ENCODE data around the gene LMBRD2.
A peak's percentile ranks its signal among the peaks of the same experiment; 100 is the strongest.

Gene LMBRD2

DNA sequence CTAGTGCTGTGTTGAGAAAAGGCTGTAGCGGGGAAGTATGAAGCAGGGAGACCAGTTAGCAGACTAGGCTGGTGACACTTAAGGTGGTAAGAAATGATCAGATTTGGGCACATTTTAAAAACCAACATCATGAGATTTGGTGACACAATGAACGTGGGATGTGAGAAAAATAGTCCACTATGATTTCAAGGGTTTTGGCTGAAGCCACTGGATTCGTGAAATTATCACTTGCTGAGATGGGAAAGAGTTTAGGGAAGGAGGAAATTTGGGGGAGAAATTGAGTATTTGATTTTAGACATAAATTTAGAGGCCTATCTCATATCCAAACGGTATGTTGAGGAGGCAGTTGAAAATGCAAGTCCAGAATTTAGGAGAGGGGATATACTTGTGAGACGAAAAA, 23.4 kb upstream of the LMBRD2 start:
- no peak overlapping the region for H3K4me3 Mint-ChIP-seq
- ATAC-seq (replicated peaks), result no peak
- peaks cover 2 to 11% of the 10 kb centered on the region in 2 donors for H3K4me1 Mint-ChIP-seq (ENCODE audit: low read depth in 2 of 2)
- peaks cover 41% of the 10 kb centered on the region for H3K36me3 Mint-ChIP-seq (ENCODE audit: insufficient read depth)
- no peaks in the 10 kb centered on the region for H3K27me3 Mint-ChIP-seq
- no peak for DNase-seq
- no peaks in the 10 kb centered on the region for H3K9me3 Mint-ChIP-seq
- H3K27ac Mint-ChIP-seq, result no peak overlapping the region

DNA sequence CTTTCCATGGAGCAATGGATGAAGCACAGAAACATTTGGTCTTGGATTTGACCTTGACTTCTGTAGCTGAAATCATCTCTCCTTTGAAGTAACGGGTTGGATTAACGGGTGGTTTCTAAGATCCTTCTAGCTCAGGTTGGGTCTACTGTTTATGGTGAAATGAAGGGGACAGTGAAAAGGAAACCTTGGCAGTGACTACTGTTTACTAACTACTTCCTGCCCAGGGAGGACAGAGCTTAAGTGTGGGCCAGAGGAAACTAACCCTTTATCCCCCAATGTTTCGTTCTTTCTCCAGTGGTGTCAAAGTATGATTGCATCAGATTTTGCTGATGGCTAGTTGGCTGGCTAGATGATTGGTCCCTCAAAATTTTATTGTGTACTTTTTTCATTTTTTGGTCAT, 22.4 kb upstream of the LMBRD2 start:
- peak overlapping the region in 1 of 2 donors; percentile 6 for H3K27ac Mint-ChIP-seq
- DNase-seq, result no peak
- no peaks in the 10 kb centered on the region for H3K9me3 Mint-ChIP-seq

DNA sequence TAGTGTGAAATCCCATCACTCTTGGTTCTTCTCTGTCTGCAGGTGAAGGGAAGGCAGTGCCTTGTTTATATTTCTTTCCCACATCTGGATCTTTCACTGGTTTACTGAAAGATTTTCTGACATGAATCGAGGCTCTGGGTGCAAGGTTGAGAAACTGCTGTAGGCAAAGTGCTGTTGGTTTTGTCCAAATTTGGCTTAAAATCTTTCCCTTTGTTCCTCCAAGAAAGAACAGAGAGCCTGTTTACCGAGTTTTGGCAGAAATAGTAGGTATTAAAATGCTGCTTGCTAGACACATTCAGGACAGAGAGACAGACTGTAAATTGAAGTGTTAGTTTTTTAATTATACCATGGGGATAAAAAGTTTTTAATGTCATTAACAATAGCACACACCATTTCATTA, 21.7 kb upstream of the LMBRD2 start:
- DNase-seq, result no peak
- Mint-ChIP-seq H3K27ac (no peak overlapping the region), H3K4me3 (no peak overlapping the region), H3K27me3 (no peaks in the 10 kb centered on the region), H3K36me3 (ENCODE audit: insufficient read depth) (peaks cover 42% of the 10 kb centered on the region), H3K9me3 (no peaks in the 10 kb centered on the region), H3K4me1 (ENCODE audit: low read depth in 2 of 2) (peaks cover 5 to 11% of the 10 kb centered on the region in 2 donors)
- no peak for ATAC-seq (replicated peaks)

More for the DNA sequence above, 22.4 kb upstream of the LMBRD2 start:
- H3K36me3 Mint-ChIP-seq (ENCODE audit: insufficient read depth), result peaks cover 42% of the 10 kb centered on the region
- H3K4me1 Mint-ChIP-seq (ENCODE audit: low read depth in 2 of 2), result peaks cover 2 to 11% of the 10 kb centered on the region in 2 donors
- no peaks in the 10 kb centered on the region for H3K27me3 Mint-ChIP-seq
- H3K4me3 Mint-ChIP-seq, result no peak overlapping the region
- no peak for ATAC-seq (replicated peaks)

DNA sequence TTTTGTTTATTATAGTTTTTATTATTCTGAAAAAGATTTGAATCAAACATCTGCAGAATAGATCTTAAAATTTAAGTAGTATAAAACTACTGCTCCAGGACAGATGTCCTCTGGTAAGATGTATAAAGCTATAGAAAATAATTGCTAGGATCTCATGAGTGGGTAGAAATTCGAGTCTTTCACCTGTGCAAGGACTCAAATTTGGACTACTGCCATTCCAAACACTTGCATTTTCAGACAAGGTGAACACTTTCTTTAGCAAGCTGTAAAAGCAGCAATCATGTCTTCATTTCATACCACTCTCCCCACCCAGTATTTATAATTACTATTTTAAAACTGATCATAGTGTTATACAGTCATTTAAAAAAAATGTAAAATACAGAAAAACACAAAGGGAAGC, 20.9 kb upstream of the LMBRD2 start:
- Mint-ChIP-seq H3K36me3 (ENCODE audit: insufficient read depth) (peaks cover 46% of the 10 kb centered on the region), H3K27ac (no peak overlapping the region)

DNA sequence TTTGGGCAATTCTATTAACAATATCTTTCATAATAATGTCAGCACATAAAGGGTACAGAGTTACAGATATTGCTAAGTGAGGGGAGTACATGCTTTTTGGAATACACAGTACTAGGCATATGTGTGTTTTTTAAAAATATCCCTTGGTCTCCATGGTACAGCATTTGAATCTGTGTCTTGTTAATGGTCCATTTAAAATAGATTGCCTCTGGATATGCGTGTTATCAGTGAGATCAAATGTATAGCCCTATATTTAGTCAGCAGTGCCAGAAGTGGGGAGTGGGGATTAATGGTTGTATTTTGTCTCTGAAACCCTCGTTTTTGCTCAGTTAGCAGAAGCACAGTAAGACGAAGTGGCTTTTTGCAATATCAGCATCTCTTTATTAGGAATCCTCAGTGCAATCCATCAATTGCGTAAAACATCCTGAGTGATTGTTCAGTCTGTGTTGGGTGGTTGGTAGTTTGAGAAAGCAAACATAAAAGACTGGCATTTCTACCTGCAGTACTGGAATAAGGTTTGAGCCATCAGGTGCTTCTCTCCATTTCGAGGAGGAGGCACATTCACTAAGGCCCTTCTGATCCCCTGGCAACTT, 19.2 kb upstream of the LMBRD2 start:
- Mint-ChIP-seq H3K4me3 (no peak overlapping the region), H3K27ac (no peak overlapping the region), H3K9me3 (no peaks in the 10 kb centered on the region), H3K4me1 (ENCODE audit: low read depth in 2 of 2) (peaks cover 3 to 6% of the 10 kb centered on the region in 2 donors), H3K27me3 (no peaks in the 10 kb centered on the region), H3K36me3 (ENCODE audit: insufficient read depth) (peaks cover 55% of the 10 kb centered on the region)
- ATAC-seq (replicated peaks) (no peak), DNase-seq (no peak)

More for the DNA sequence above, 20.9 kb upstream of the LMBRD2 start:
- Mint-ChIP-seq H3K27me3 (no peaks in the 10 kb centered on the region), H3K9me3 (no peaks in the 10 kb centered on the region), H3K4me3 (no peak overlapping the region), H3K4me1 (ENCODE audit: low read depth in 2 of 2) (peaks cover 5 to 11% of the 10 kb centered on the region in 2 donors)
- DNase-seq (no peak), ATAC-seq (replicated peaks) (no peak)

DNA sequence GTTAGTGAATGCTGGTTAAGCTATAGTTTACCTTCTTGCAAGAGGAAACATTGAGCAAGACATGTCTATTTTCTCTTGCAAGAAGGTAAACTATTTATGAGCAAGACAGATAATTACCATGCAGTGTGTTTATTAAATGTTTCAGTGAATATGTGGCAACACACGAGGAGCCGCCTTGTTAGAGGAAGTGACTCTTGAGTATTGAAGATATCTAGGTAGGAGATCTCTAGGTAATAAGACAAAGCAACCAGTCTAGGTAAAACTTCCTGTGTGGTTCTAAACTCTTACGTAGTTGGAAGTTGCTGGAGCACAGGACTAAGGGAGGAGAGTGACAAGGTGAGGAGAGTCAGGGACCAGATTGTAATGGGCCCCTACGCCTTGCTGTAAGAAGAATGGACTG, 17.1 kb upstream of the LMBRD2 start:
- peaks cover 3 to 7% of the 10 kb centered on the region in 2 donors for H3K4me1 Mint-ChIP-seq (ENCODE audit: low read depth in 2 of 2)
- H3K9me3 Mint-ChIP-seq, result no peaks in the 10 kb centered on the region
- ATAC-seq (replicated peaks) (no peak), DNase-seq (no peak)
- H3K27ac Mint-ChIP-seq, result peak overlapping the region in 1 of 2 donors; percentile 49
- no peak overlapping the region for H3K4me3 Mint-ChIP-seq
- H3K27me3 Mint-ChIP-seq, result no peaks in the 10 kb centered on the region
- H3K36me3 Mint-ChIP-seq (ENCODE audit: insufficient read depth), result peaks cover 50% of the 10 kb centered on the region

DNA sequence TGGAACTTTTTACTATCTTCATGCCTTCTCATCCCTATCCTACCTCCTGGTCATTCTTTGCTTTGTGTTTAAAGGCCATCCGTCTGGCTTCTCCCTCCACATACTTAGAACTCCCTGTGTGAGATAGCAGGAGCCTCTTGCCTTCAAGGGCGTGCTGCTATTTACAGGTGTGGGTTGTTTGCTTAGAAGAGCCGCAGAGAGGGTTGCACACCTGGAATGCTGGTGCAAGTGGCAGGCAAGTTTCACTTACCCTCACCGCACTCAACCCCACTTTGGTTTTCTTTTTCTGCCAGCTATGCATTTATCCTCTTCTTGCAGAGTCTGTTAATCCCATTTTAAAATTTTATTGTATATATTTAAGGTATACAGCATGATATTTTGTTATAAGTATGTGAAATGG, 12.8 kb upstream of the LMBRD2 start:
- ATAC-seq (replicated peaks) (no peak), DNase-seq (no peak)
- Mint-ChIP-seq H3K4me1 (ENCODE audit: low read depth in 2 of 2) (peaks cover 13 to 17% of the 10 kb centered on the region in 2 donors), H3K36me3 (ENCODE audit: insufficient read depth) (peaks cover 36% of the 10 kb centered on the region), H3K9me3 (no peaks in the 10 kb centered on the region), H3K27me3 (no peaks in the 10 kb centered on the region), H3K27ac (peak overlapping the region in 1 of 2 donors; percentile 67), H3K4me3 (no peak overlapping the region)

DNA sequence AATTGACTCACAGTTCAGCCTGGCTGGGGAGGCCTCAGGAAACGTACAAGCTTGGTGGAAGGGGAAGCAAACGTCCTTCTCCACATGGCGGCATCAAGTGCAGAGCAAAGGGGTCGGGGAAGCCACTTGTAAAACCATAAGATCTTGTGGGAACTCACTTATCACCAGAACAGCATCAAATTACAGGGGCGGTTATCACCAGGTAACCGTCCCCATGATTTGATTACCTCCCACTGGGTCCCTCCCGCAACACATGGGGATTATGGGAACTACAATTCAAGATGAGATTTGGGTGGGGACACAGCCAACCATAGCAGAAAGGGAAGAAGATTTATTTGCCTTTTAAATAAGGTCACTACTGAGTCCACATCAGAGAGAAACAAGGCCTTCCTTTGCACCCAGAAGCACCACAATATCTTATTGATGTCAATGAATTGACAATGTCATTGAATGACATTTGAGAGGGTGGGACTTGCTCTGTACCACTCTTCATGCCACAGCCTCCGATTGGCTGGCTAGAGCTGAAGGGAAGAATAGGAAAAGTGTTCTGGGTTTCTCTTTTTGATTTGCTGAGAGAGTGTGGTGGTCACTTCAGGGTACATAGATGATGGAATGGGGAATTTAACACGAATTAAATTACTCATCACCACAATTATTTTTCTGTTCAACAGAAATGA, 11.3 kb upstream of the LMBRD2 start:
- Mint-ChIP-seq H3K36me3 (ENCODE audit: insufficient read depth) (peaks cover 24% of the 10 kb centered on the region), H3K27ac (peak overlapping the region in 1 of 2 donors; percentile 65), H3K27me3 (no peaks in the 10 kb centered on the region), H3K9me3 (no peaks in the 10 kb centered on the region), H3K4me1 (ENCODE audit: low read depth in 2 of 2) (peaks cover 18 to 26% of the 10 kb centered on the region in 2 donors), H3K4me3 (no peak overlapping the region)
- no peak for ATAC-seq (replicated peaks)
- DNase-seq, result no peak

DNA sequence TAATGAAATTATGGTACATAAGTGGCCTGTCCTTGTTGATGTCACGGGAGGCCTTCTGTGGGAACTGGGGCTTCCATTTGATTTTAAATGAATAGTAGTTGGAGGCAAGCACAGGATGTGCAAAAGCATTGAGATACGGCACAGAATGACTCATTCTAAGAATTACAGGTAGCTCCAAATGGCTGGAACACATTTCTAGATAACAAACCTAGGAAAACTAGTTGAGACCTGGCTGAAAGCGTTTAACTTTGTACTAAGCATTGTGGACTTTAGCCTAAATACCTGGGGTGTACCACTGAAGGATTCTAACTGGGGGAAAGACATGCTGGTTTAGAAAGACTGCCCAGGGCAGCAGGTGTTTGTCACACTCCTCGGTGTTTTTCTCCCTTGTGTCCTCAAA, 9.7 kb upstream of the LMBRD2 start:
- peaks cover 19% of the 10 kb centered on the region for H3K36me3 Mint-ChIP-seq (ENCODE audit: insufficient read depth)
- peak overlapping the region in 1 of 2 donors; percentile 35 for H3K27ac Mint-ChIP-seq
- DNase-seq (no peak), ATAC-seq (replicated peaks) (no peak)
- H3K27me3 Mint-ChIP-seq, result no peaks in the 10 kb centered on the region
- H3K4me1 Mint-ChIP-seq (ENCODE audit: low read depth in 2 of 2), result peaks cover 17 to 32% of the 10 kb centered on the region in 2 donors
- no peak overlapping the region for H3K4me3 Mint-ChIP-seq
- no peaks in the 10 kb centered on the region for H3K9me3 Mint-ChIP-seq

DNA sequence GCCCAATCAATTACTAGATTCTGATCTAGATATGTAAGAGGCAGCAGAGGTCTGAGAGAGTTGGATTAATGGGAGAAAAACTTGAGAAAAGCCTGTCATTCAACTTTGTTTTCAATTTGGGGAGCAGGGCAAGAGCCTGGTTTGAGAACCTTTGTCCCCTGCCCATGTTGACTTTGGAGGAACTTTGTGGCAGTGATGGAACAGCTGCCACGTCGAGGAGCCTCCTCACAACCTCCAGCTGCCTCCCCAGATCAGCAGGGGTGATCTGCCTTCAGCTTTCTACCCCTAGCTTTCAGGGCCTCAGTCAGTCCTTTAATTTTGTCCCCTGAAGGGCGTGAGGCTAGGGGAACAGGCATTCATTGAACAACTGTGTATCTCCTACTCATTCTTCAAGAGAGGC, 8.9 kb upstream of the LMBRD2 start:
- H3K27ac Mint-ChIP-seq, result peak overlapping the region in 1 of 2 donors; percentile 35
- ATAC-seq (replicated peaks) (no peak), DNase-seq (no peak)
- H3K4me1 Mint-ChIP-seq (ENCODE audit: low read depth in 2 of 2), result peaks cover 24 to 35% of the 10 kb centered on the region in 2 donors
- H3K36me3 Mint-ChIP-seq (ENCODE audit: insufficient read depth), result peaks cover 20% of the 10 kb centered on the region
- no peaks in the 10 kb centered on the region for H3K27me3 Mint-ChIP-seq
- H3K4me3 Mint-ChIP-seq, result no peak overlapping the region
- H3K9me3 Mint-ChIP-seq, result no peaks in the 10 kb centered on the region

DNA sequence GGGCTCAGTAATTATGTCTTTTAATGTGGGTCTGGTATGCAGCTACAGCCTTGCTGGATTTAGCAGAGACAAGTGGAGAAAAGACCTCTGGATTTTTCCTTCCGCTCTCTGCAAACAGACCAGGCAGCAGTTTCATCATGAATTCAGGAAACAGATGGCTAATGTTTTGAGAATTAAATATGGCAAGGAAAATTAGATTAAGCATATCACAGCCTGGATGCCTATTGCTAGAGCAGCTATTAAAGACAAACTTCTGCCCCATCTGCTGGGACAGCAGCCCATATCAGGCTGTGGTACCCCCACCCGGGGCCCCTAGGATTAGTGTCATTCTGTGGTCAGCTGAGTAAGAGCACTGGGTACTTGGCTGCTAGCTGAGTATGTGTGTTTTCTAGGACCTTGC, 6.5 kb upstream of the LMBRD2 start:
- Mint-ChIP-seq H3K27me3 (no peaks in the 10 kb centered on the region), H3K9me3 (no peaks in the 10 kb centered on the region), H3K4me1 (ENCODE audit: low read depth in 2 of 2) (peaks cover 31 to 45% of the 10 kb centered on the region in 2 donors), H3K4me3 (no peak overlapping the region), H3K27ac (no peak overlapping the region), H3K36me3 (ENCODE audit: insufficient read depth) (peaks cover 23% of the 10 kb centered on the region)
- ATAC-seq (replicated peaks), result no peak
- DNase-seq, result no peak

DNA sequence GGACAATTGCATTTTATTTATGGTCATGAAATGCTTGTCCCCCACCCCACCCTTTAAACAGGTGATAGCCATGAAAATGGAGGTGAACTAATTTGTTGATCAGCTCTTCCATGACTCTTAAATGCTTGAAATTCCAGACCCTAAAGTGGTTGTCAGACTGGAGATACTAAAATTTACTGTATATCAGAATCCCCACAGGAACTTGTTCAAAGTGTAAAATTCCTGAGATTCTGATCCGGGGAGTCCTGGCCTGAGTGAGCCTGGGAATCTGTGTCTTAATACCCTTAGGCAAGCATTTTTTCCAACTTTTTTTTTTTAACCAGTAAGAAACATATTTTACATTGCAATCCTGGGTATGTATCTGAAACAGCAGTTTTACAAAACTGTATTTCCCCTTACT, 4.9 kb upstream of the LMBRD2 start:
- Mint-ChIP-seq H3K36me3 (ENCODE audit: insufficient read depth) (peaks cover 19% of the 10 kb centered on the region), H3K4me1 (ENCODE audit: low read depth in 2 of 2) (peaks cover 35 to 50% of the 10 kb centered on the region in 2 donors), H3K27ac (no peak overlapping the region), H3K4me3 (no peak overlapping the region), H3K9me3 (no peaks in the 10 kb centered on the region), H3K27me3 (no peaks in the 10 kb centered on the region)
- ATAC-seq (replicated peaks) (no peak), DNase-seq (no peak)

DNA sequence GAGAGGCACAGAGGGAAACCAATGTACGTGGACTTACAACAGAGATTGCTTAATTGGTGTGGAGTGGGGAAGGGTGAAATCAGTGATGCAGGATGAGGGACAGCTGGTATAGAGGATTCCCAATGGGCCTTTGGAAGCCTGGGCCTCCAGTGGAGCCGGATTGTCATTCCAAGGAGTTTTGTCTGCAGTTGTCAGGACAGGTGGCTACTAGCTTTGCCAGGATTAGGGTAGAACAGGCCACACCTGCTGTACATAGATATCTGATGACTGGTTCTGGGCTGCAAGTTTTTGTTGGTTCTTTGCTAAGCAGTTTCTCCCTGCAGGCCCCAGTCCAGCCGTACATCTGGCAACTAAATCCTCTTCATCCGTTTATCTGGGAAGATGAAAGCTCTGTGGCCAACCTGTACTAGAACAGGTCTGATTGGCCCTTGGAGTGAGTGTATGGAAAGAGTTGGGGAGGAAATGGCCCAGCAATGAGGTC, 4.5 kb upstream of the LMBRD2 start:
- H3K36me3 Mint-ChIP-seq (ENCODE audit: insufficient read depth), result peaks cover 19% of the 10 kb centered on the region
- H3K27me3 Mint-ChIP-seq, result no peaks in the 10 kb centered on the region
- H3K27ac Mint-ChIP-seq, result no peak overlapping the region
- no peak for ATAC-seq (replicated peaks)
- peaks cover 38 to 46% of the 10 kb centered on the region in 2 donors for H3K4me1 Mint-ChIP-seq (ENCODE audit: low read depth in 2 of 2)
- H3K9me3 Mint-ChIP-seq, result no peaks in the 10 kb centered on the region
- no peak overlapping the region for H3K4me3 Mint-ChIP-seq
- no peak for DNase-seq

DNA sequence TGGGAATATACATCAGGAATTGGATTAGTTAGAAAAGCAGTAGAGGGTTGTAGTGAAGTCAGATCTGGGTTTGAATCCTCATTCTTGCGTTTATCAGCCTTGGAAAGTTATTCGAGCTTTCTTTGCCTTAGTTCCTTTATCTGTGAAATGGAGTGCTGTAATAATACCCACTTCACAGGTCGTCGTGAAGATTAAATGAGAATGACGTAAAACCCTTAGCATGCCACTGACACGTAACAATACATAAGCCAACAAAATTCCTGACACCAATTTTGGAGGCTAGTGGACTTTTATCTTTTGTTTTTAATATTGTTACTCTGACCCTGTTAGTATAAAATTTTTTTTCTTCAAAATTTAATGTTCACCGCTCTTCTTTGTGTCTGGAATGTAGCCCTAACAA, 3.6 kb upstream of the LMBRD2 start:
- ATAC-seq (replicated peaks) (no peak), DNase-seq (no peak)
- no peak overlapping the region for H3K27ac Mint-ChIP-seq
- H3K36me3 Mint-ChIP-seq (ENCODE audit: insufficient read depth), result peaks cover 19% of the 10 kb centered on the region
- no peak overlapping the region for H3K4me3 Mint-ChIP-seq
- H3K9me3 Mint-ChIP-seq, result no peaks in the 10 kb centered on the region
- peaks cover 47 to 52% of the 10 kb centered on the region in 2 donors for H3K4me1 Mint-ChIP-seq (ENCODE audit: low read depth in 2 of 2)
- H3K27me3 Mint-ChIP-seq, result no peaks in the 10 kb centered on the region

Measured in effector memory CD8-positive, alpha-beta T cell (primary cell).